DMS153 (cell line): ENCODE data around the gene TMEM270.
"Not testable (repeated sequence)": the region's sequence is repeated elsewhere in the genome, so short reads cannot be mapped to it uniquely, and the experiment has no call there.

Experiments
- DNase-seq: peaks from one replicate; lab custom pipeline; 2025; lab: John Stamatoyannopoulos, UW

The TMEM270 gene

GRCh38 chr7:73832806-73833205 lies 28.2 kb upstream of the TMEM270 start:
- DNase-seq = no peak

- peak; percentile 31 for DNase-seq
Observed at GRCh38 chr7:73833251-73833919, 27.6 kb upstream of the TMEM270 start.

GRCh38 chr7:73834626-73835191 lies 26.2 kb upstream of the TMEM270 start:
- DNase-seq = no peak

- not testable (repeated sequence) for DNase-seq
Observed at GRCh38 chr7:73837167-73837566, 23.8 kb upstream of the TMEM270 start.

GRCh38 chr7:73838642-73839041 lies 22.3 kb upstream of the TMEM270 start:
- no peak for DNase-seq

- no peak for DNase-seq
Observed at GRCh38 chr7:73839290-73839689, 21.7 kb upstream of the TMEM270 start.

GRCh38 chr7:73839743-73840714 lies 20.9 kb upstream of the TMEM270 start:
- DNase-seq = no peak

GRCh38 chr7:73840715-73841379 lies 20.1 kb upstream of the TMEM270 start:
- no peak for DNase-seq

- no peak for DNase-seq
Observed at GRCh38 chr7:73841689-73842066, 19.3 kb upstream of the TMEM270 start.

- peak; percentile 88 for DNase-seq
Observed at GRCh38 chr7:73842067-73842976, 18.6 kb upstream of the TMEM270 start, which contains the start of gene METTL27. TSS of gene METTL27 (minus strand) at chr7:73842516. CDS start at chr7:73842140, 376 bp downstream.

GRCh38 chr7:73844131-73844547 lies 16.8 kb upstream of the TMEM270 start:
- no peak for DNase-seq

GRCh38 chr7:73844848-73845460 lies 16.0 kb upstream of the TMEM270 start:
- DNase-seq = no peak

- DNase-seq = not testable (repeated sequence)
Observed at GRCh38 chr7:73845701-73846195, 15.2 kb upstream of the TMEM270 start.

- no peak for DNase-seq
Observed at GRCh38 chr7:73847941-73848723, 12.8 kb upstream of the TMEM270 start.

GRCh38 chr7:73850781-73851207 lies 10.2 kb upstream of the TMEM270 start:
- DNase-seq = peak; percentile 43

- DNase-seq = peak; percentile 32
Observed at GRCh38 chr7:73851410-73852338, 9.3 kb upstream of the TMEM270 start.

- DNase-seq = no peak
Observed at GRCh38 chr7:73852500-73852899, 8.5 kb upstream of the TMEM270 start.

- DNase-seq = no peak
Observed at GRCh38 chr7:73856941-73857340, 4.0 kb upstream of the TMEM270 start.
